ENCODE data around the gene MRGPRD.
"Not testable (repeated sequence)": the region's sequence is repeated elsewhere in the genome, so short reads cannot be mapped to it uniquely, and the experiment has no call there.

Gene MRGPRD

DNA sequence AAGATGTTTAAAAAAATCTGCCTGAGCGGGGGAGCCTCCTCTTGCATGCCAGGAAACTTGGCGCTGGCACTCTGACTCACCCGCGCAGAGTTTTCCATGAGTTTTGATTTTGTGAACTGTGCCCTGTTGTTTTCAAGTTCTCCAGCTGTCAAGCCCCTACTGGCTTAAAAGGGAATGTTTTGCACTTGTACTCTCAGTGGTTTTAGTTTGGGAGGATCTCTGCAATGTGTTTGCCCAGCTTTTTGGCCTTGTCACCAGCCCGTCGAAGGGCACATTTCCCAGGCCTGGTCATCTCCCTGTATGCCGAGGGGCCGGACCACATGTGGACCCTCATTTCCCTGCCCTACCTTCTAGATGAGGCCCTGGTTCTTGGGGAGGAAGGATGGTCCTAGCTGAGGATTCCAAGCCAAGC, 20.1 kb upstream of the MRGPRD start:
- TF ChIP-seq, protein P1, sequence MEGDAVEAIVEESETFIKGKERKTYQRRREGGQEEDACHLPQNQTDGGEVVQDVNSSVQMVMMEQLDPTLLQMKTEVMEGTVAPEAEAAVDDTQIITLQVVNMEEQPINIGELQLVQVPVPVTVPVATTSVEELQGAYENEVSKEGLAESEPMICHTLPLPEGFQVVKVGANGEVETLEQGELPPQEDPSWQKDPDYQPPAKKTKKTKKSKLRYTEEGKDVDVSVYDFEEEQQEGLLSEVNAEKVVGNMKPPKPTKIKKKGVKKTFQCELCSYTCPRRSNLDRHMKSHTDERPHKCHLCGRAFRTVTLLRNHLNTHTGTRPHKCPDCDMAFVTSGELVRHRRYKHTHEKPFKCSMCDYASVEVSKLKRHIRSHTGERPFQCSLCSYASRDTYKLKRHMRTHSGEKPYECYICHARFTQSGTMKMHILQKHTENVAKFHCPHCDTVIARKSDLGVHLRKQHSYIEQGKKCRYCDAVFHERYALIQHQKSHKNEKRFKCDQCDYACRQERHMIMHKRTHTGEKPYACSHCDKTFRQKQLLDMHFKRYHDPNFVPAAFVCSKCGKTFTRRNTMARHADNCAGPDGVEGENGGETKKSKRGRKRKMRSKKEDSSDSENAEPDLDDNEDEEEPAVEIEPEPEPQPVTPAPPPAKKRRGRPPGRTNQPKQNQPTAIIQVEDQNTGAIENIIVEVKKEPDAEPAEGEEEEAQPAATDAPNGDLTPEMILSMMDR (conservative IDR thresholded peaks at IDR 0.05) = no peak; the same call in 1 of the 2 replicates
- no peak for TF ChIP-seq ZFX (IDR thresholded peaks at IDR 0.05)
- no peak overlapping the region for H3K27ac ChIP-seq

DNA sequence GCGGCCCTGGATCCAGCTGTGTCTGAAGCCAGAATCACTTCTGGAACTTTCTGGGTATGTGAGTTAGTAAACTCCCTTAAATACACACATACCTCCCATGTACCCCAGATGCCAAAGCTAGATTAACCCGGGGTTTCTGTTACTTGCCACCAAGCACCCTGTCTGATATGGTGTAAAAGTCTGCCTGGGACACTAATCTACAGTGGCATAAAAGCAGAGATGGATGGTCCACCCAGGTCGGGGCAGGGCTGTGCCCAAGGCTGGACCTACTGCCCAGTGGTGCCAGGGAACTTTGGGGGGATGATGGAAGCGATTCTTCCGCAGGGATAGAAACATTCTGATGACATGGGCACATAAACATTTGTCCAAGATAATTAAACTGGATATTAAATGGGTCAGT, 19.6 kb upstream of the MRGPRD start:
- TF ChIP-seq, protein P1 (conservative IDR thresholded peaks at IDR 0.05) = no peak
- no peak for TF ChIP-seq ZFX (IDR thresholded peaks at IDR 0.05)
- no peak overlapping the region for H3K27ac ChIP-seq

DNA sequence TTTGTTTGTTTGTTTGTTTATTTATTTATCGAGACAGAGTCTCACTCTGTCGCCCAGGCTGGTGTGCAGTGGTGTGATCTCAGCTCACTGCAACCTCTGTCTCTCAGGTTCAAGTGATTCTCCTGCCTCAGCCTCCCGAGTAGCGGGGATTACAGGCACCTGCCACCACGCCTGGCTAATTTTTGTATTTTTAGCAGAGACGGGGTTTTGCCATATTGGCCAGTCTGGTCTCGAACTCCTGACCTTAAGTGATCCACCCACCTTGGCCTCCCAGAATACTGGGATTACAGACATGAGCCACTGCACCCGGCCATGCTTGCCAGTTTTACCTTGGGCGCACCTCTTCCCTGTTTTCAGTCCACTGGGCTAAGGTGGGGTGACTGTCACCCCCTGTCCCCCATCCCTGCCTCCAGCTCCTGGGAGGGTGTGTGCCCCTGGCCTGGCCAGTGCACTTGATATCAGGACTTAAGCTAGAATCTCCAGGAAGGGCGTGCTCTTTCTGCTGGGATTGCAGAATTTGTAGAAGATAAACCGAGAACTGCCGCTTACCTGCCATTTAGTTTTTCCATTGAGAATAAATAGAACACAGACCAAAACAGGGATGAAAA, 19.1 kb upstream of the MRGPRD start:
- not testable (repeated sequence) for H3K27ac ChIP-seq

DNA sequence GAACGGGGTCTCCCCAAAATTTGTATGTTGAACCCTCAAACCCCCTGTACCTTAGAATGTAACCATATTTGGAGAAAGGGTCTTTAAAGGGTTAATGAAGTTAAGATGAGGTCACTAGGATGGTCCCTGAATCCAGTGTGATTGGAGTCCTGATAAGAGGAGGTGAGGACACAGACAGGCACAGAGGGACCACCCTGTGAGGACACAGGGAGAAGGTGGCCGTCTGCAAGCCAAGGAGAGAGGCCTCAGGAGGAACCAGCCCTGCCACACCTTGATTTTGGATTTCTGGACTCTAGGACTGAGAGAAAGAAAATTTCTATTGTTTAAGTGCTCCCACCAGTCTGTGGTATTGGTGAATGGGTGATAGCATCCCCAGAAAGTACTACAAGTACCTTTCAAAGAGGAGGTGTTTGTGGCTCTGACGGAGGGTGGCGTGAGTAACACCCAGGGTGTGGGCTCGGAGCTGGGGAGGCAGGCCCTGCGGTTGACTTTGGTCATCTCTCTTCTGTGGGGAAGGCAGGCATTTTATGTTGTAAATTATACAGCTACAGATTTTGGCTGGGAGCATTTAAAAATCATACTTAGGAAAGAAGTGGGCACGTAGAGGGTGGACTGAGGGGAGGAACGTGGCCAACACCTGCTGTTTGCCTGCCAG, 18.4 kb upstream of the MRGPRD start:
- no peak overlapping the region for H3K27ac ChIP-seq
- TF ChIP-seq ZFX (IDR thresholded peaks at IDR 0.05) = no peak
- TF ChIP-seq, protein P1 (conservative IDR thresholded peaks at IDR 0.05) = no peak

DNA sequence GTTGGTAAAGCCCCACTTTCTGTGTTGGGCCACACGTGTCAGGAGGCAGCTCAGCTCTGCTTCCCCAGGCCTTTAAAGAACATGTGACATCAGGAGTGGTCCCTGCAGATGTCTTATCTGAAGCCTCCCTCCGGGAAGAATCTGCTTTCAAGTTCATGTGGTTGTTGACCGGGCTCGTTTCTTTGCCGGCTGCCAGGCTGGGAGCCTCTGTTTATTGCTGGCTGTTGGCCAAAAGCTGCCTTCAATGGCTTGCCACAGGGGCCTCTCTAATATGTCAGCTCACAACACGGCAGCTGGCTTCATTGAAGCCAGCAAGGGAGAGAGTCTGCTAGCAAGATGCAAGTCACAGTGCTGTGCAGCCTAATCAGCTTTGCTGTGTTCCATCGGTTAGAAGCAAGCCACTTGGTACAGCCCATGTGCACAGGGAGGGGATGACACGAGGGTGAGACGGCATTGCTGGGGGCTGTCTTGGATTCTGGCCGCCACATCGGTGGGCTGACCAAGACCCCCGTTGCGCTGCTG, 17.7 kb upstream of the MRGPRD start:
- TF ChIP-seq ZFX (IDR thresholded peaks at IDR 0.05) = no peak
- no peak overlapping the region for H3K27ac ChIP-seq

DNA sequence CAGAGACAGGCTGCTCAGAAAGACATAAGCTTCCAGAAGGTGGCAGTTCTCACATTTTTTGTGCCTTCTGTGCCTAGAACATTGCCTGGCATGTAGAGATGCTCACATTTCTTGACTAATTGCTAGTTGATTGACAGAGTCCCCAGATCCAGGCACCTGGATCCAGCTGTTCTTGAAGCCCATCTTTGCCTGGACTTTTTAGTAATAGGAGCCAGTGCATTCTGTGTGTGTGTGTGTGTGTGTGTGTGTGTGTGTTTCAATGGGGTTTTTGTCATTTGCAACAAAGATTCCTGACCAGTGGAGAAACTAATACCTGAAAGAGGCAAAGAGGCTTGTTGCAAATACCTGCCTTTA, 17.2 kb upstream of the MRGPRD start:
- TF ChIP-seq, protein P1 (conservative IDR thresholded peaks at IDR 0.05) = no peak
- no peak for TF ChIP-seq ZFX (IDR thresholded peaks at IDR 0.05)

DNA sequence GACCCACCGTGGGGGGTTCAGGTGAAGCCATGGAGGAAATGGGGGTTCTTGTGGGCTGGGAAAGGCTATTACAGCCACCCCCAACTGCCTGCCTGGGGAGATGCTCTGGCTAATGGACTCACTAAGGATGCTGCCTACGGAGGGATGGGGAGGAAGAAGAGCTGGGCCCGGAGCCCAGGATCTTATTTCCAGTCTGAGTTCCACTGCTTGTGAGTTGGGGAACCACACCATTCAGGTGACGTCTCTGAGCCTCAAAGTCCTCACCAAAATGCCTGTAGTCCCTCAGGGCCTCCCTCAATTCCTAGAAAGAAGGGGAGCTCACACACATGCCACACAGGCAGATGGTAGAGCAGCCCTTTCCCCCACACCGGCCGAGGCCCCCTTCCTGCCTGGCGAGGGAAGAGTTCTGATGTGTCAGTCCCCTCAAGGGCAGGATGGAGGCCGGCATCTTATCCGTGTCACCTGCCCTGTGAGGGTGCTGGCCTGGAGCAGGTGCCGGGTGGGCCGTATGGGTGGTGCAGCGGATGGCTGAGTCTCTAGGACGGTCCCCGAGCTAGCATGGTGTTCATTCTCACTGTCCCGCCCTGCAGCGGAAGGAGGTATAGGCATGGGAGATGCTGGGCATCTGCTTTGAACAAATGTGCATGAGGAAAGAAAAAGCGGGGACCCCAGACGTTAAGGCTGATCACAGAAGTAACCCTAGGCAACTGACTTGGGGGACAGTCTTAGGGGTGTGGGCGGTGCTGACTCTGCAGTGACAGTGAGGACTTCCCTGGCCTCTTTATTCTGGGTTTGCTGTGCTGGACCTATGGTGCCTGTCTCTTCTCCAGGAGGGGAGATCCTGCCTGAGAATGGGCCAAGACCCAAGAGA, 16.6 kb upstream of the MRGPRD start:
- H3K27ac ChIP-seq = no peak overlapping the region
- TF ChIP-seq, protein P1 (conservative IDR thresholded peaks at IDR 0.05) = no peak
- no peak for TF ChIP-seq ZFX (IDR thresholded peaks at IDR 0.05)

More for the DNA sequence above, 17.2 kb upstream of the MRGPRD start:
- H3K27ac ChIP-seq = no peak overlapping the region
